Hepatocyte (in vitro differentiated cells): ENCODE results near the gene TAF6.

Experiments used
- CTCF ChIP-seq: fragments of 200-600 bp; sonication (generic); IDR thresholded peaks from 2 replicates; pipeline ENCODE4 v1.5.1; 2016; ENCODE audit warnings: antibody characterized with exemption, mild to moderate bottlenecking; ENCODE audit not compliant: poor library complexity
- EZH2 ChIP-seq: fragments of 200-600 bp; sonication (generic); IDR thresholded peaks from 2 replicates; pipeline ENCODE4 v1.6.1; 2016; ENCODE audit warnings: antibody characterized with exemption, mild to moderate bottlenecking, borderline replicate concordance
- EZH2phosphoT487 ChIP-seq: fragments of 200-600 bp; sonication (generic); IDR thresholded peaks from one replicate; pipeline ENCODE4 v1.6.1; 2018; ENCODE audit warnings: antibody characterized with exemption, mild to moderate bottlenecking, low read depth, moderate library complexity; ENCODE audit not compliant: unreplicated experiment, severe bottlenecking

GRCh38 chr7:100122568-100122967, 3.4 kb upstream of the TAF6 start:
- TF ChIP-seq CTCF (no peak), EZH2phosphoT487 (no peak), EZH2 (no peak)
